Measurements from ENCODE around the gene ATP6V1G2.

- TF ChIP-seq POLR2AphosphoS5 (IDR thresholded peaks at IDR 0.05) (no peak), CTCF (IDR thresholded peaks at IDR 0.05) (no peak), POLR2A (IDR thresholded peaks at IDR 0.05; ENCODE audit: low read depth) (no peak)
Observed at GRCh38 chr6:31578184-31579118, 32.0 kb upstream of the ATP6V1G2 start.

Measured in esophagus muscularis mucosa (tissue), 3 donors.